NB4 (cell line): ENCODE data around the gene CEBPE.

Experiments
- DNase-seq: peaks from one replicate; pipeline ENCODE4 v3.0.0; 2010; ENCODE audit warnings: low read depth
- H3K4me3 ChIP-seq: one replicate; pipeline ENCODE4 v1.5.1; 2011; ENCODE audit warnings: mild to moderate bottlenecking, low read depth, low read length, moderate library complexity
- CTCF ChIP-seq: IDR thresholded peaks from one replicate; pipeline ENCODE4 v1.5.1; 2012; ENCODE audit warnings: low read depth, low read length
- MAX ChIP-seq: IDR thresholded peaks from 2 replicates; pipeline ENCODE4 v1.6.1; 2011; ENCODE audit warnings: low read depth, low read length
- MYC ChIP-seq: IDR thresholded peaks from 2 replicates; pipeline ENCODE4 v1.6.1; 2011; ENCODE audit warnings: low read depth, low read length
- POLR2A ChIP-seq: IDR thresholded peaks from 2 replicates; pipeline ENCODE4 v1.6.1; 2011; ENCODE audit warnings: mild to moderate bottlenecking; ENCODE audit not compliant: insufficient read length; ENCODE audit errors: extremely low read depth

The CEBPE gene

GRCh38 chr14:23104070-23104590 is 14.9 kb downstream of the CEBPE start:
- H3K4me3 ChIP-seq = no peak overlapping the region
- no peak for DNase-seq
- TF ChIP-seq POLR2A (no peak), MAX (no peak), MYC (no peak), CTCF (no peak)

- H3K4me3 ChIP-seq = no peak overlapping the region
- DNase-seq = no peak
- no peak for TF ChIP-seq MYC
- no peak for TF ChIP-seq CTCF
- no peak for TF ChIP-seq POLR2A
- no peak for TF ChIP-seq MAX
Observed at GRCh38 chr14:23103581-23103980, 15.5 kb downstream of the CEBPE start.

- H3K4me3 ChIP-seq = no peak overlapping the region
Observed at GRCh38 chr14:23102801-23103200, 16.3 kb downstream of the CEBPE start.

GRCh38 chr14:23101986-23102625 is 16.9 kb downstream of the CEBPE start:
- no peak overlapping the region for H3K4me3 ChIP-seq
- no peak for DNase-seq
- TF ChIP-seq MAX (no peak), POLR2A (no peak), CTCF (no peak), MYC (no peak)

More at GRCh38 chr14:23102801-23103200, 16.3 kb downstream of the CEBPE start:
- DNase-seq = no peak
- no peak for TF ChIP-seq POLR2A
- TF ChIP-seq CTCF = no peak
- TF ChIP-seq MYC = no peak
- TF ChIP-seq MAX = no peak

- TF ChIP-seq MYC (no peak), MAX (no peak), CTCF (no peak), POLR2A (no peak)
- no peak overlapping the region for H3K4me3 ChIP-seq
- DNase-seq = no peak
Observed at GRCh38 chr14:23101213-23101970, 17.7 kb downstream of the CEBPE start.
